SKM-1 (cell line): ENCODE data around the gene C1GALT1.
"Not testable (repeated sequence)": the region's sequence is repeated elsewhere in the genome, so short reads cannot be mapped to it uniquely, and the experiment has no call there.

Experiments used
- DNase-seq: peaks from one replicate; lab custom pipeline; 2025; ENCODE audit not compliant: unreplicated experiment; lab: John Stamatoyannopoulos, UW

C1GALT1 gene

GRCh38 chr7:7182156-7183060 is at the start of gene C1GALT1:
TSS of gene C1GALT1 (plus strand) at chr7:7182544. CDS start at chr7:7234320, 51,776 bp downstream.
- peak; percentile 93 for DNase-seq

- DNase-seq = no peak
Observed at GRCh38 chr7:7134046-7134445, 48.3 kb upstream of the C1GALT1 start.

GRCh38 chr7:7135074-7135473 is 47.3 kb upstream of the C1GALT1 start:
- DNase-seq = no peak

- not testable (repeated sequence) for DNase-seq
Observed at GRCh38 chr7:7135924-7136323, 46.4 kb upstream of the C1GALT1 start.

GRCh38 chr7:7136466-7137381 is 45.6 kb upstream of the C1GALT1 start:
- no peak for DNase-seq

- no peak for DNase-seq
Observed at GRCh38 chr7:7138897-7139296, 43.4 kb upstream of the C1GALT1 start.

GRCh38 chr7:7143404-7143803 is 38.9 kb upstream of the C1GALT1 start:
- not testable (repeated sequence) for DNase-seq

GRCh38 chr7:7145151-7145550 is 37.2 kb upstream of the C1GALT1 start:
- not testable (repeated sequence) for DNase-seq

GRCh38 chr7:7146837-7147236 is 35.5 kb upstream of the C1GALT1 start:
- DNase-seq = no peak

GRCh38 chr7:7148798-7149481 is 33.4 kb upstream of the C1GALT1 start:
- DNase-seq = no peak

GRCh38 chr7:7151285-7151684 is 31.1 kb upstream of the C1GALT1 start:
- no peak for DNase-seq

GRCh38 chr7:7151865-7152264 is 30.5 kb upstream of the C1GALT1 start:
- DNase-seq = no peak

GRCh38 chr7:7152315-7152714 is 30.0 kb upstream of the C1GALT1 start:
- DNase-seq = no peak

GRCh38 chr7:7154355-7154754 is 28.0 kb upstream of the C1GALT1 start:
- not testable (repeated sequence) for DNase-seq

GRCh38 chr7:7156663-7157062 is 25.7 kb upstream of the C1GALT1 start:
- DNase-seq = no peak

- peak; percentile 23 for DNase-seq
Observed at GRCh38 chr7:7157177-7157886, 25.0 kb upstream of the C1GALT1 start.

- no peak for DNase-seq
Observed at GRCh38 chr7:7157887-7158271, 24.5 kb upstream of the C1GALT1 start.

GRCh38 chr7:7159063-7159658 is 23.2 kb upstream of the C1GALT1 start:
- no peak for DNase-seq

GRCh38 chr7:7164591-7164990 is 17.8 kb upstream of the C1GALT1 start:
- DNase-seq = no peak

GRCh38 chr7:7165372-7165771 is 17.0 kb upstream of the C1GALT1 start:
- DNase-seq = no peak
